H1 (cell line): ENCODE results near the gene NR5A2. TPM values are rescaled to one million over a fixed set of nuclear protein-coding genes. Genes with fewer than 3 reads are reported as not detected.

Experiments
- CTCF ChIA-PET: fragments of 300-600 bp; sonication (Branson Sonifier 250); formaldehyde crosslinking; loops from one replicate; lab custom pipeline; 2021; ENCODE audit not compliant: partially characterized antibody; lab: Charles Lee
- POLR2A ChIA-PET: fragments of 300-600 bp; sonication (Branson Sonifier 250); formaldehyde crosslinking; loops from one replicate; lab custom pipeline; 2021; ENCODE audit warnings: inconsistent platforms; ENCODE audit not compliant: partially characterized antibody; lab: Charles Lee
- DNase-seq, 2 experiments: peaks; one replicate each; pipeline versions ENCODE4 v3.0.0 to v3.0.0-alpha.2; 2010 to 2022; ENCODE audit warnings: low spot score in 2 of 2, low read depth in 1 of 2, mixed read lengths in 1 of 2
- FAIRE-seq: peaks from 2 replicates; lab custom pipeline; 2011; peaks lifted over from hg19 to GRCh38; lab: Jason Lieb, UNC
- H2AFZ ChIP-seq: 2 replicates; pipeline ENCODE4 v1.8.1; 2012; ENCODE audit warnings: low read length, inconsistent platforms
- H2AK5ac ChIP-seq: 2 replicates; pipeline ENCODE4 v1.6.1; 2013; ENCODE audit warnings: low read depth, low read length
- H2BK120ac ChIP-seq: replicated peaks from 2 replicates; pipeline ENCODE3; 2013; ENCODE audit warnings: low read depth, low read length, inconsistent platforms
- H2BK12ac ChIP-seq: 2 replicates; pipeline ENCODE4 v1.6.1; 2013; ENCODE audit warnings: low read depth, low read length
- H2BK15ac ChIP-seq: 2 replicates; pipeline ENCODE4 v1.6.1; 2013; ENCODE audit warnings: low read length
- H2BK20ac ChIP-seq: 2 replicates; pipeline ENCODE4 v1.6.1; 2013; ENCODE audit warnings: low read length
- H2BK5ac ChIP-seq: 2 replicates; pipeline ENCODE4 v1.6.1; 2013; ENCODE audit warnings: low read depth, low read length
- H3K14ac ChIP-seq: 2 replicates; pipeline ENCODE4 v1.6.1; 2013; ENCODE audit warnings: inconsistent platforms; ENCODE audit not compliant: insufficient read length
- H3K18ac ChIP-seq: 2 replicates; pipeline ENCODE4 v1.6.1; 2013; ENCODE audit warnings: low read length; ENCODE audit errors: extremely low read depth
- H3K23ac ChIP-seq: 2 replicates; pipeline ENCODE4 v1.6.1; 2013; ENCODE audit warnings: inconsistent platforms; ENCODE audit not compliant: insufficient read length
- H3K23me2 ChIP-seq: 2 replicates; pipeline ENCODE4 v1.6.1; 2013; ENCODE audit warnings: low read depth, low read length
- H3K27ac ChIP-seq: 2 replicates; pipeline ENCODE4 v1.6.1; 2011; ENCODE audit warnings: low read depth, low read length, inconsistent platforms
- H3K27me3 ChIP-seq, 4 experiments: replicated peaks in 1 of 4; 1 replicate in 1 of 4; 2 replicates in 3 of 4; pipeline versions ENCODE4 v1.6.1 to v1.8.1; 2011 to 2013; ENCODE audit warnings: low read length in 3 of 4, mild to moderate bottlenecking in 3 of 4, inconsistent platforms in 2 of 4, mixed read lengths in 2 of 4, moderate library complexity in 1 of 4; ENCODE audit not compliant: control insufficient read depth in 3 of 4, insufficient read depth in 3 of 4; ENCODE audit errors: extremely low read depth in 1 of 4
- H3K36me3 ChIP-seq, 4 experiments: 2 replicates each; pipeline versions ENCODE4 v1.6.1 to v1.8.1; 2011 to 2013; ENCODE audit warnings: mild to moderate bottlenecking in 4 of 4, low read length in 3 of 4, moderate library complexity in 2 of 4, control low read depth in 1 of 4, inconsistent platforms in 1 of 4; ENCODE audit not compliant: insufficient read depth in 4 of 4, control insufficient read depth in 2 of 4
- H3K4ac ChIP-seq: replicated peaks from 2 replicates; pipeline ENCODE3; 2013; ENCODE audit warnings: low read length, low read depth, mixed read lengths, inconsistent platforms; ENCODE audit not compliant: insufficient read length
- H3K4me1 ChIP-seq, 4 experiments: replicated peaks in 1 of 4; 1 replicate in 1 of 4; 2 replicates in 3 of 4; pipeline versions ENCODE4 v1.6.1 to v1.8.1; 2011 to 2013; ENCODE audit warnings: low read length in 3 of 4, inconsistent platforms in 2 of 4, mixed read lengths in 1 of 4; ENCODE audit not compliant: insufficient read depth in 4 of 4, control insufficient read depth in 3 of 4
- H3K4me2 ChIP-seq, 2 experiments: 2 replicates each; pipeline versions ENCODE4 v1.6.1 to v1.8.1; 2011 to 2013; ENCODE audit warnings: low read depth in 2 of 2, low read length in 2 of 2, control low read depth in 1 of 2, inconsistent platforms in 1 of 2, mild to moderate bottlenecking in 1 of 2; ENCODE audit not compliant: insufficient read depth in 1 of 2
- H3K4me3 ChIP-seq, 4 experiments: fragments of 200-600, 300-600 bp in 1 of 4; sonication (generic), shearing (Covaris generic), sonication (Bioruptor Twin) in 1 of 4; 2 replicates each; pipeline versions ENCODE4 v1.5.1 to v1.8.1; 2011 to 2016; ENCODE audit warnings: low read length in 4 of 4, low read depth in 3 of 4, control low read depth in 2 of 4, inconsistent platforms in 2 of 4, mild to moderate bottlenecking in 2 of 4, mixed read lengths in 1 of 4, moderate library complexity in 1 of 4; ENCODE audit not compliant: insufficient read depth in 2 of 4; ENCODE audit errors: extremely low read depth in 1 of 4
- H3K56ac ChIP-seq: replicated peaks from 2 replicates; pipeline ENCODE3; 2013; ENCODE audit warnings: low read depth, mild to moderate bottlenecking, mixed read lengths, low read length, inconsistent platforms; ENCODE audit not compliant: insufficient read length
- H3K79me1 ChIP-seq: 2 replicates; pipeline ENCODE4 v1.6.1; 2013; ENCODE audit warnings: low read depth, low read length, control low read depth
- H3K79me2 ChIP-seq, 2 experiments: 2 replicates each; pipeline versions ENCODE4 v1.6.1 to v1.8.1; 2012 to 2013; ENCODE audit warnings: low read length in 2 of 2, mild to moderate bottlenecking in 2 of 2, inconsistent platforms in 1 of 2; ENCODE audit not compliant: insufficient read depth in 2 of 2, control insufficient read depth in 1 of 2
- H3K9ac ChIP-seq, 4 experiments: replicated peaks in 1 of 4; 1 replicate in 1 of 4; 2 replicates in 3 of 4; pipeline versions ENCODE4 v1.6.1 to v1.8.1; 2011 to 2013; ENCODE audit warnings: low read depth in 3 of 4, low read length in 3 of 4, control low read depth in 2 of 4, mild to moderate bottlenecking in 2 of 4, moderate library complexity in 2 of 4, inconsistent platforms in 1 of 4; ENCODE audit errors: extremely low read depth in 1 of 4
- H3K9me3 ChIP-seq, 2 experiments: 2 replicates each; pipeline versions ENCODE4 v1.6.1 to v1.8.1; 2012 to 2013; ENCODE audit warnings: mild to moderate bottlenecking in 2 of 2, moderate library complexity in 2 of 2, control low read depth in 1 of 2, inconsistent platforms in 1 of 2, low read depth in 1 of 2, low read length in 1 of 2, mixed read lengths in 1 of 2; ENCODE audit not compliant: insufficient read depth in 2 of 2
- H4K20me1 ChIP-seq, 2 experiments: replicated peaks in 1 of 2; 2 replicates each; pipeline versions ENCODE3 to v1.8.1; 2011 to 2013; ENCODE audit warnings: inconsistent platforms in 2 of 2, low read length in 2 of 2, mild to moderate bottlenecking in 1 of 2; ENCODE audit not compliant: insufficient read depth in 2 of 2, control insufficient read depth in 1 of 2
- H4K5ac ChIP-seq: 2 replicates; pipeline ENCODE4 v1.6.1; 2013; ENCODE audit warnings: low read length, low read depth, mixed read lengths, inconsistent platforms; ENCODE audit not compliant: insufficient read length
- H4K8ac ChIP-seq: 2 replicates; pipeline ENCODE4 v1.8.0; 2013; ENCODE audit warnings: mild to moderate bottlenecking, moderate library complexity, low read length, inconsistent platforms; ENCODE audit not compliant: insufficient read depth; ENCODE audit errors: extremely low read depth
- H4K91ac ChIP-seq: replicated peaks from 2 replicates; pipeline ENCODE3; 2013; ENCODE audit warnings: low read length, mixed read lengths, inconsistent platforms; ENCODE audit not compliant: insufficient read length
- CBX8 ChIP-seq: fragments of 300-800, 300-1000 bp; sonication (generic); IDR thresholded peaks from 2 replicates; pipeline ENCODE4 v1.7.1; 2016; ENCODE audit warnings: low read depth, low read length, borderline replicate concordance
- KDM4A ChIP-seq: IDR thresholded peaks from one replicate; pipeline ENCODE4 v1.7.1; 2012; ENCODE audit warnings: low read depth, mild to moderate bottlenecking, moderate library complexity, low read length, inconsistent platforms; ENCODE audit not compliant: severe bottlenecking
- TAF7 ChIP-seq: optimal IDR thresholded peaks from 2 replicates; pipeline ENCODE3; 2011; ENCODE audit warnings: low read depth, mild to moderate bottlenecking, inconsistent platforms, low read length, moderate library complexity, borderline replicate concordance
- WGBS, 2 experiments: shearing (Covaris generic) in 1 of 2; methylation state at CpG; one replicate each; pipeline versions ENCODE4 v1.1.6 to v1.1.7; 2013 to 2015; ENCODE audit warnings: low lambda C conversion rate in 2 of 2, mixed read lengths in 2 of 2, inconsistent platforms in 1 of 2, low coverage in 1 of 2, missing lambda C conversion rate in 1 of 2; ENCODE audit not compliant: insufficient replicate concordance in 2 of 2, insufficient coverage in 1 of 2, insufficient read length in 1 of 2; ENCODE audit errors: extremely low coverage in 1 of 2, missing lambda C conversion rate in 1 of 2; 5-methylcytosine and 5-hydroxymethylcytosine counted together
- polyA plus RNA-seq, 7 experiments: library from polyadenylated mRNA; depleted of rRNA in 3 of 7; stranded (reverse) in 5 of 7; unstranded in 2 of 7; fragments of >200 nt in 5 of 7; fragments of 200-250 nt in 2 of 7; gene quantifications; 1 replicate in 5 of 7; 2 replicates in 1 of 7; 4 replicates in 1 of 7; pipeline versions ENCODE4 v1.2.1 to v1.2.3, GENCODE V29; 2011 to 2013; ENCODE audit warnings: missing spikeins in 2 of 7, mixed read lengths in 2 of 7
- total RNA-seq: library from RNA; stranded (reverse); fragmentation: NEBNext Ultra II Directional; extraction: Animal tissue kit (Norgen Biotek cat#: 25700); gene quantifications from 2 replicates; pipeline ENCODE4 v1.2.1, GENCODE V29; 2021

NR5A2 gene
- total and polyA plus RNA-seq, 2 of the 8 experiments (the other 6 are each of a cell fraction or from before 2014, with no cell fraction given): 1.7 to 11.6 TPM

DNA sequence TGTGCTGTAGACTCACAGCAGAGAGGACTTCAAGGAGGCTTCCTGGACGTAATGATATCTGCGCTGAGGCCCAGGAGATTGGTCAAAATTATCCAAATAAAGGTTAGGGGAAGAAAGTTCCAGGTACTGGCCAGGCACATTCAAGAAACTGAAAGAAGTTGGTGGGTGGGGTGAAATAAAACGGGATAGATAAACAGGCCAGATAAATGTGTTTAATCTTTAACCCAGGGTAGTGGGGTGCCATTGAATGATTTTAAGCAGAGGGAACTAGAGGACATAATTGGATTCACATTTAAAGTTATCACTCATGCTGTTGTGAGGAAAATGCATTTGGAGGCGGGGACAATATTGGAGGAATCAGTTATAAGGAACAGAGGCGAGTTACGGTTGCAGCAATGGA is 134.7 kb downstream of the NR5A2 start:
- CTCF ChIA-PET: interaction anchor here (0.8 to 1.4 kb wide), 3 partner anchors 23 to 91 kb away, joined by 3 to 5 read pairs (median 3); no protein-coding TSS in a partner anchor
- Histone ChIP-seq H3K9me3 (no peaks in the 10 kb centered on the region), H3K36me3 (no peaks in the 10 kb centered on the region; a peak in 1 of 8 replicates), H3K23me2 (no peaks in the 10 kb centered on the region), H2BK5ac (no peak overlapping the region), H3K14ac (no peak overlapping the region), H3K79me2 (no peaks in the 10 kb centered on the region), H2AK5ac (no peak overlapping the region), H3K4me2 (no peak overlapping the region), H3K4ac (no peak overlapping the region), H2AFZ (no peak overlapping the region), H2BK12ac (no peak overlapping the region), H4K8ac (no peak overlapping the region), H3K27me3 (peaks cover 0 to 1% (median 0%) of the 10 kb centered on the region in 4 experiments; a peak in 1 of 7 replicates), H3K79me1 (no peaks in the 10 kb centered on the region), H3K4me3 (no peak overlapping the region), H2BK20ac (no peak overlapping the region), H3K27ac (no peak overlapping the region), H2BK15ac (no peak overlapping the region), H3K23ac (no peak overlapping the region), H2BK120ac (no peak overlapping the region), H3K4me1 (no peaks in the 10 kb centered on the region; a peak in 1 of 7 replicates), H3K56ac (no peak overlapping the region), H3K9ac (no peak overlapping the region), H4K5ac (no peak overlapping the region), H3K18ac (no peak overlapping the region), H4K20me1 (no peaks in the 10 kb centered on the region), H4K91ac (no peak overlapping the region)
- 86% methylated on average over 6 of the region's 6 CpGs; no CpG with 5 or more reads in 1 of the 2 experiments for WGBS, 2 experiments
- FAIRE-seq (no peak), DNase-seq (no peak)
- POLR2A ChIA-PET: no interaction called here
- no peak for TF ChIP-seq CBX8
- no peak for TF ChIP-seq KDM4A
- no peak for TF ChIP-seq TAF7
